ENCODE results near the gene B3GNT8. TPM values are rescaled to one million over a fixed set of nuclear protein-coding genes. Genes with fewer than 3 reads are reported as not detected.

The B3GNT8 gene
- polyA plus RNA-seq, 1 of the 3 experiments (the other 2 are of a cell fraction) = not detected

GRCh38 chr19:41399525-41399924, 27.6 kb downstream of the B3GNT8 start:
- Histone ChIP-seq H3K27me3 (ENCODE audit: insufficient read depth) (no peaks in the 10 kb centered on the region), H3K4me3 (ENCODE audit: low read depth in 2 of 2, low read length in 1 of 2) (no peak overlapping the region), H3K27ac (ENCODE audit: low read depth in 2 of 2, low read length in 1 of 2) (no peak overlapping the region), H3K4me1 (ENCODE audit: control insufficient read depth in 1 of 2, insufficient read depth in 2 of 2, low read depth in 1 of 2, low read length in 1 of 2) (peaks cover 5 to 14% of the 10 kb centered on the region in 2 experiments; a peak in 2 of 4 replicates), H3K9ac (no peak overlapping the region), H3F3A (replicated peaks; ENCODE audit: insufficient read depth) (no peaks in the 10 kb centered on the region), H3K9me3 (no peaks in the 10 kb centered on the region), H2AFZ (ENCODE audit: low read depth) (no peak overlapping the region), H4K20me1 (ENCODE audit: insufficient read depth) (no peaks in the 10 kb centered on the region), H3K4me2 (no peak overlapping the region), H3K9me2 (no peaks in the 10 kb centered on the region), H3K79me2 (ENCODE audit: insufficient read depth) (peaks cover 46% of the 10 kb centered on the region), H3K36me3 (replicated peaks in 1 of 2; ENCODE audit: control insufficient read depth in 1 of 2, insufficient read depth in 2 of 2, low read length in 1 of 2) (no peaks in the 10 kb centered on the region)
- TF ChIP-seq PBX3 (IDR thresholded peaks at IDR 0.05) (no peak), MXI1 (IDR thresholded peaks at IDR 0.05; ENCODE audit: low read depth, low read length) (no peak), FOXJ3 (CRISPR knock-in tag; IDR thresholded peaks at IDR 0.05) (no peak), MEF2A (IDR thresholded peaks at IDR 0.05; ENCODE audit: borderline replicate concordance, low read depth) (no peak), YY1 (IDR thresholded peaks at IDR 0.05; ENCODE audit: low read depth) (no peak), RXRA (IDR thresholded peaks at IDR 0.05; ENCODE audit: borderline replicate concordance, low read depth) (no peak), RFX5 (IDR thresholded peaks at IDR 0.05; ENCODE audit: low read length) (no peak), RCOR1 (IDR thresholded peaks at IDR 0.05; ENCODE audit: low read length) (no peak), GABPA (IDR thresholded peaks at IDR 0.05; ENCODE audit: low read depth) (no peak), MAX (IDR thresholded peaks at IDR 0.05; ENCODE audit: low read depth) (no peak), NRF1 (IDR thresholded peaks at IDR 0.05; ENCODE audit: low read depth, low read length) (no peak), FOSL2 (IDR thresholded peaks at IDR 0.05; ENCODE audit: borderline replicate concordance, low read depth) (no peak), TAF1 (IDR thresholded peaks at IDR 0.05; ENCODE audit: borderline replicate concordance, low read depth, low read length) (no peak), ZBTB33 (IDR thresholded peaks at IDR 0.05; ENCODE audit: borderline replicate concordance, low read depth) (no peak), JUND (IDR thresholded peaks at IDR 0.05) (no peak), TEAD4 (IDR thresholded peaks at IDR 0.05; ENCODE audit: borderline replicate concordance, insufficient read depth) (no peak), ELF1 (IDR thresholded peaks at IDR 0.05) (no peak), RAD21 (IDR thresholded peaks at IDR 0.05; ENCODE audit: low read length) (no peak), TCF12 (IDR thresholded peaks at IDR 0.05) (no peak)
- DNase-seq = no peak
- ChIA-PET POLR2A (interaction anchor here (0.6 kb wide), 1 partner anchor 27 kb away, joined by 3 read pairs; no protein-coding TSS in a partner anchor), CTCF (no interaction called here)
- 79% methylated on average over 2 of the region's 2 CpGs for WGBS (ENCODE audit: low lambda C conversion rate)
